IMR-90 (cell line): ENCODE results near the gene KCNMB2. TPM values are rescaled to one million over a fixed set of nuclear protein-coding genes. Genes with fewer than 3 reads are reported as not detected.

Experiments used
- ATAC-seq: fragments of 200-7000 bp; cut with Tn5 transposase; 2 replicates; pipeline ENCODE4 v1.9.1; 2020; ENCODE audit warnings: low read depth, mild to moderate bottlenecking, moderate library complexity
- BruUV-seq: library from RNA; stranded (reverse); fragments of 400-500 nt; replicated peaks from 2 replicates; lab custom pipeline; 2021; lab: Mats Ljungman, UMichigan
- CTCF ChIA-PET: fragments of 300-600 bp; formaldehyde crosslinking; extraction: SDS; loops from one replicate; lab custom pipeline; 2021; ENCODE audit warnings: antibody characterized with exemption; lab: Yijun Ruan, JAX
- POLR2A ChIA-PET: fragments of 300-600 bp; sonication (Branson Sonifier 250); formaldehyde crosslinking; loops from one replicate; lab custom pipeline; 2022; ENCODE audit warnings: antibody characterized with exemption; ENCODE audit not compliant: unreplicated experiment; lab: Charles Lee
- DNase-seq: peaks from one replicate; pipeline ENCODE4 v3.0.0; 2013
- H2AFZ ChIP-seq: replicated peaks from 2 replicates; pipeline ENCODE3; 2013; ENCODE audit warnings: low read length, mild to moderate bottlenecking; ENCODE audit not compliant: poor library complexity
- H2AK5ac ChIP-seq: 2 replicates; pipeline ENCODE4 v1.6.1; 2013; ENCODE audit warnings: low read depth, low read length, inconsistent platforms
- H2AK9ac ChIP-seq: replicated peaks from 2 replicates; pipeline ENCODE3; 2013; ENCODE audit warnings: mild to moderate bottlenecking, low read depth, low read length, moderate library complexity; ENCODE audit not compliant: poor library complexity
- H2BK120ac ChIP-seq: 2 replicates; pipeline ENCODE4 v1.6.1; 2013; ENCODE audit warnings: low read depth, low read length, inconsistent platforms
- H2BK15ac ChIP-seq: 3 replicates; pipeline ENCODE4 v1.6.1; 2013; ENCODE audit warnings: low read depth, low read length, inconsistent platforms
- H2BK20ac ChIP-seq: 2 replicates; pipeline ENCODE4 v1.6.1; 2013; ENCODE audit warnings: low read depth, mild to moderate bottlenecking, inconsistent platforms, low read length, moderate library complexity
- H2BK5ac ChIP-seq: 2 replicates; pipeline ENCODE4 v1.6.1; 2013; ENCODE audit warnings: mild to moderate bottlenecking, low read depth, low read length, inconsistent platforms; ENCODE audit not compliant: poor library complexity, severe bottlenecking
- H3K14ac ChIP-seq: replicated peaks from 2 replicates; pipeline ENCODE4 v1.6.1; 2013; ENCODE audit warnings: low read depth, low read length, inconsistent platforms
- H3K18ac ChIP-seq: 2 replicates; pipeline ENCODE4 v1.6.1; 2013; ENCODE audit warnings: low read depth, low read length, control low read depth
- H3K23ac ChIP-seq: 2 replicates; pipeline ENCODE4 v1.6.1; 2013; ENCODE audit warnings: low read depth, low read length, inconsistent platforms
- H3K27ac ChIP-seq: 2 replicates; pipeline ENCODE4 v1.5.1; 2013; ENCODE audit warnings: mild to moderate bottlenecking, control low read depth, low read length; ENCODE audit not compliant: insufficient read depth
- H3K27me3 ChIP-seq: 2 replicates; pipeline ENCODE4 v1.6.1; 2013; ENCODE audit warnings: low read length; ENCODE audit not compliant: control insufficient read depth, insufficient read depth
- H3K36me3 ChIP-seq: 2 replicates; pipeline ENCODE4 v1.6.1; 2013; ENCODE audit warnings: low read length, mixed read lengths; ENCODE audit not compliant: control insufficient read depth, insufficient read depth
- H3K4ac ChIP-seq: 2 replicates; pipeline ENCODE4 v1.6.1; 2013; ENCODE audit warnings: low read depth, low read length, inconsistent platforms
- H3K4me1 ChIP-seq: 2 replicates; pipeline ENCODE4 v1.6.1; 2013; ENCODE audit warnings: low read length, mixed read lengths; ENCODE audit not compliant: control insufficient read depth, insufficient read depth
- H3K4me2 ChIP-seq: 2 replicates; pipeline ENCODE4 v1.6.1; 2013; ENCODE audit warnings: low read depth, mild to moderate bottlenecking, control low read depth, low read length, moderate library complexity
- H3K4me3 ChIP-seq: 2 replicates; pipeline ENCODE4 v1.5.1; 2013; ENCODE audit warnings: low read depth, mild to moderate bottlenecking, control low read depth, low read length, moderate library complexity; ENCODE audit not compliant: insufficient read depth
- H3K56ac ChIP-seq: 2 replicates; pipeline ENCODE4 v1.6.1; 2013; ENCODE audit warnings: low read length, inconsistent platforms; ENCODE audit not compliant: insufficient read depth; ENCODE audit errors: extremely low read depth
- H3K79me1 ChIP-seq, 2 experiments: 2 replicates each; pipeline ENCODE4 v1.6.1; 2013; ENCODE audit warnings: low read length in 2 of 2, inconsistent platforms in 1 of 2, low read depth in 1 of 2
- H3K9ac ChIP-seq: 2 replicates; pipeline ENCODE4 v1.6.1; 2013; ENCODE audit warnings: low read depth, low read length, control low read depth
- H3K9me1 ChIP-seq: 2 replicates; pipeline ENCODE4 v1.6.1; 2013; ENCODE audit warnings: low read length, inconsistent platforms; ENCODE audit not compliant: insufficient read depth
- H3K9me3 ChIP-seq: 2 replicates; pipeline ENCODE4 v1.6.1; 2013; ENCODE audit warnings: low read length; ENCODE audit not compliant: control insufficient read depth, insufficient read depth
- H4K20me1 ChIP-seq: 2 replicates; pipeline ENCODE4 v1.6.1; 2013; ENCODE audit warnings: low read length, inconsistent platforms; ENCODE audit not compliant: insufficient read depth
- H4K5ac ChIP-seq: 2 replicates; pipeline ENCODE4 v1.6.1; 2013; ENCODE audit warnings: mild to moderate bottlenecking, low read depth, low read length, control low read depth
- H4K8ac ChIP-seq, 2 experiments: 2 replicates each; pipeline ENCODE4 v1.6.1; 2013; ENCODE audit warnings: low read depth in 2 of 2, low read length in 2 of 2, control low read depth in 1 of 2, inconsistent platforms in 1 of 2
- H4K91ac ChIP-seq: 2 replicates; pipeline ENCODE4 v1.6.1; 2013; ENCODE audit warnings: low read depth, low read length, inconsistent platforms; ENCODE audit not compliant: insufficient read depth
- BHLHE40 ChIP-seq: fragments of 150-350 bp; IDR thresholded peaks from 2 replicates; pipeline ENCODE4 v1.6.1; 2016; ENCODE audit warnings: mild to moderate bottlenecking, low read depth, low read length
- CEBPB ChIP-seq: IDR thresholded peaks from 2 replicates; pipeline ENCODE4 v1.6.1; 2012; ENCODE audit warnings: low read depth, low read length, improper control_type of control experiment
- CHD1 ChIP-seq: IDR thresholded peaks from 2 replicates; pipeline ENCODE4 v1.6.1; 2012; ENCODE audit warnings: low read depth, low read length, improper control_type of control experiment
- FOS ChIP-seq: fragments of 150-350 bp; IDR thresholded peaks from 2 replicates; pipeline ENCODE4 v1.6.1; 2016; ENCODE audit warnings: low read depth, low read length
- MAFK ChIP-seq: IDR thresholded peaks from 2 replicates; pipeline ENCODE4 v1.6.1; 2012; ENCODE audit warnings: low read depth, low read length, improper control_type of control experiment
- MAZ ChIP-seq: IDR thresholded peaks from 2 replicates; pipeline ENCODE4 v1.6.1; 2012; ENCODE audit warnings: low read depth, mild to moderate bottlenecking, low read length, improper control_type of control experiment, moderate library complexity, borderline replicate concordance
- MXI1 ChIP-seq: IDR thresholded peaks from 2 replicates; pipeline ENCODE4 v1.6.1; 2012; ENCODE audit warnings: low read depth, mild to moderate bottlenecking, low read length, moderate library complexity, borderline replicate concordance
- NFE2L2 ChIP-seq: fragments of 150-350 bp; IDR thresholded peaks from 2 replicates; pipeline ENCODE4 v1.6.1; 2016; ENCODE audit warnings: low read depth, mild to moderate bottlenecking, low read length
- POLR2A ChIP-seq: IDR thresholded peaks from 2 replicates; pipeline ENCODE4 v1.6.1; 2012; ENCODE audit warnings: mild to moderate bottlenecking, low read depth, low read length
- RAD21 ChIP-seq: IDR thresholded peaks from 2 replicates; pipeline ENCODE4 v1.6.1; 2012; ENCODE audit warnings: low read length, improper control_type of control experiment
- RCOR1 ChIP-seq: IDR thresholded peaks from 2 replicates; pipeline ENCODE4 v1.6.1; 2012; ENCODE audit warnings: mild to moderate bottlenecking, low read length, improper control_type of control experiment; ENCODE audit not compliant: insufficient replicate concordance
- RFX5 ChIP-seq: IDR thresholded peaks from 2 replicates; pipeline ENCODE4 v1.8.0; 2012; ENCODE audit warnings: low read depth, mild to moderate bottlenecking, low read length, moderate library complexity
- SMC3 ChIP-seq: fragments of 150-350 bp; IDR thresholded peaks from 2 replicates; pipeline ENCODE4 v1.6.1; 2016; ENCODE audit warnings: low read depth, mild to moderate bottlenecking, antibody characterized with exemption, low read length, moderate library complexity
- WGBS, 2 experiments: methylation state at CpG; one replicate each; pipeline versions ENCODE4 v1.1.5 to v1.1.7; 2013; ENCODE audit warnings: missing lambda C conversion rate in 2 of 2; ENCODE audit not compliant: insufficient read length in 1 of 2; ENCODE audit errors: extremely low coverage in 2 of 2; 5-methylcytosine and 5-hydroxymethylcytosine counted together
- dilution Hi-C: fragments of 300-500 bp; cut with HindIII; formaldehyde crosslinking; loops from one replicate; pipeline ENCODE4 v1.14.3; 2018; ENCODE audit warnings: low sequenced_read_pairs; ENCODE audit not compliant: unreplicated experiment
- in situ Hi-C: fragments of 300-500 bp; cut with MboI; formaldehyde crosslinking; loops from 3 replicates; pipeline ENCODE4 v1.14.3; 2019; ENCODE audit warnings: low sequenced_read_pairs, inconsistent platforms, mixed read lengths
- intact Hi-C: fragments of 100-400 bp; cut with micrococcal nuclease; formaldehyde crosslinking; loops from 2 replicates; pipeline ENCODE4 v1.10.0; 2022
- polyA plus RNA-seq, 3 experiments: library from polyadenylated mRNA; depleted of rRNA; stranded (reverse); fragments of >200 nt; gene quantifications; 2 replicates each; pipeline ENCODE4 v1.2.3, GENCODE V29; 2012; ENCODE audit warnings: low replicate concordance in 1 of 3
- total RNA-seq: library from RNA; depleted of rRNA; stranded (reverse); fragments of >200 nt; gene quantifications from 2 replicates; pipeline ENCODE4 v1.2.3, GENCODE V29; 2012
- TF ChIP-seq, protein P1 (sequence below): fragments of 150-350 bp; IDR thresholded peaks from 2 replicates; pipeline ENCODE4 v1.6.1; 2017; ENCODE audit warnings: mild to moderate bottlenecking, antibody characterized with exemption, low read length, low read depth
- TF ChIP-seq, protein P2 (sequence below): conservative IDR thresholded peaks from 2 replicates; pipeline ENCODE4 v1.5.1; 2012; ENCODE audit warnings: mild to moderate bottlenecking, low read depth, low read length, improper control_type of control experiment
- TF ChIP-seq, protein P3 (sequence below): fragments of 150-350 bp; IDR thresholded peaks from 2 replicates; pipeline ENCODE4 v1.6.1; 2016; ENCODE audit warnings: low read depth, mild to moderate bottlenecking, low read length, moderate library complexity, borderline replicate concordance

The KCNMB2 gene
- total and polyA plus RNA-seq, 2 of the 4 experiments (the other 2 are of a cell fraction): not detected

DNA sequence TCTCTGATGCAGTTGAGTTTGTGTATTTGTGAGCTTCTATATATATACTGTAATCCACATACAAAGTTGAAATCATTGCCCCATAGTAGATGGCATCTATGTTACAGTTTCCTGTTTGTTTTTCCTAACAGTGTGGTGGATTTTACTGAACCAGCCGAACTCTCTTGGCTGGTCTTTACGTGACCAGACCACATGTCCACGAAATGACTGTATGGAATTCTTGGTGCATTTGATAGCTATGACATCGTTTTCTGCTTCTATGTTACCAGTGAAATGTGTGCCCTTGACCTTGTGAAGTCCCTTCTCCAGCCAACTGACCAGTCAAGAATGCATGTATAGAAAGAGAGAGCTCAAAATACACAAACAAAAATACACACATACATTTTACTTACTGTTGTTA is 1.8 kb downstream of the KCNMB2 start:
- H2AK9ac ChIP-seq: no peak overlapping the region
- H2BK20ac ChIP-seq: no peak overlapping the region
- no peak overlapping the region for H3K14ac ChIP-seq
- H3K4me3 ChIP-seq: no peak overlapping the region
- no peak overlapping the region for H3K56ac ChIP-seq
- no peak overlapping the region for H3K4me2 ChIP-seq
- no TSS peak for BruUV-seq
- H4K5ac ChIP-seq: no peak overlapping the region
- H2AK5ac ChIP-seq: no peak overlapping the region
- H3K18ac ChIP-seq: no peak overlapping the region
- no peaks in the 10 kb centered on the region for H3K9me3 ChIP-seq
- no peak overlapping the region for H3K23ac ChIP-seq
- ATAC-seq (no peak), DNase-seq (no peak)
- H3K27me3 ChIP-seq: peaks cover 9% of the 10 kb centered on the region
- TF ChIP-seq BHLHE40 (no peak), RAD21 (no peak), RCOR1 (no peak), CEBPB (no peak), RFX5 (no peak), SMC3 (no peak), CHD1 (no peak), FOS (no peak), POLR2A (no peak), NFE2L2 (no peak), MAFK (no peak), MXI1 (no peak), MAZ (no peak)
- TF ChIP-seq, protein P1, sequence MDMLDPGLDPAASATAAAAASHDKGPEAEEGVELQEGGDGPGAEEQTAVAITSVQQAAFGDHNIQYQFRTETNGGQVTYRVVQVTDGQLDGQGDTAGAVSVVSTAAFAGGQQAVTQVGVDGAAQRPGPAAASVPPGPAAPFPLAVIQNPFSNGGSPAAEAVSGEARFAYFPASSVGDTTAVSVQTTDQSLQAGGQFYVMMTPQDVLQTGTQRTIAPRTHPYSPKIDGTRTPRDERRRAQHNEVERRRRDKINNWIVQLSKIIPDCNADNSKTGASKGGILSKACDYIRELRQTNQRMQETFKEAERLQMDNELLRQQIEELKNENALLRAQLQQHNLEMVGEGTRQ: no peak
- TF ChIP-seq, protein P2, sequence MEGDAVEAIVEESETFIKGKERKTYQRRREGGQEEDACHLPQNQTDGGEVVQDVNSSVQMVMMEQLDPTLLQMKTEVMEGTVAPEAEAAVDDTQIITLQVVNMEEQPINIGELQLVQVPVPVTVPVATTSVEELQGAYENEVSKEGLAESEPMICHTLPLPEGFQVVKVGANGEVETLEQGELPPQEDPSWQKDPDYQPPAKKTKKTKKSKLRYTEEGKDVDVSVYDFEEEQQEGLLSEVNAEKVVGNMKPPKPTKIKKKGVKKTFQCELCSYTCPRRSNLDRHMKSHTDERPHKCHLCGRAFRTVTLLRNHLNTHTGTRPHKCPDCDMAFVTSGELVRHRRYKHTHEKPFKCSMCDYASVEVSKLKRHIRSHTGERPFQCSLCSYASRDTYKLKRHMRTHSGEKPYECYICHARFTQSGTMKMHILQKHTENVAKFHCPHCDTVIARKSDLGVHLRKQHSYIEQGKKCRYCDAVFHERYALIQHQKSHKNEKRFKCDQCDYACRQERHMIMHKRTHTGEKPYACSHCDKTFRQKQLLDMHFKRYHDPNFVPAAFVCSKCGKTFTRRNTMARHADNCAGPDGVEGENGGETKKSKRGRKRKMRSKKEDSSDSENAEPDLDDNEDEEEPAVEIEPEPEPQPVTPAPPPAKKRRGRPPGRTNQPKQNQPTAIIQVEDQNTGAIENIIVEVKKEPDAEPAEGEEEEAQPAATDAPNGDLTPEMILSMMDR: no peak
- TF ChIP-seq, protein P3, sequence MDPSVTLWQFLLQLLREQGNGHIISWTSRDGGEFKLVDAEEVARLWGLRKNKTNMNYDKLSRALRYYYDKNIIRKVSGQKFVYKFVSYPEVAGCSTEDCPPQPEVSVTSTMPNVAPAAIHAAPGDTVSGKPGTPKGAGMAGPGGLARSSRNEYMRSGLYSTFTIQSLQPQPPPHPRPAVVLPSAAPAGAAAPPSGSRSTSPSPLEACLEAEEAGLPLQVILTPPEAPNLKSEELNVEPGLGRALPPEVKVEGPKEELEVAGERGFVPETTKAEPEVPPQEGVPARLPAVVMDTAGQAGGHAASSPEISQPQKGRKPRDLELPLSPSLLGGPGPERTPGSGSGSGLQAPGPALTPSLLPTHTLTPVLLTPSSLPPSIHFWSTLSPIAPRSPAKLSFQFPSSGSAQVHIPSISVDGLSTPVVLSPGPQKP: no peak
- no peak overlapping the region for H3K9ac ChIP-seq
- H3K4me1 ChIP-seq: no peaks in the 10 kb centered on the region
- no peak overlapping the region for H4K91ac ChIP-seq
- no peak overlapping the region for H3K4ac ChIP-seq
- no peak overlapping the region for H2BK120ac ChIP-seq
- no peaks in the 10 kb centered on the region for H3K9me1 ChIP-seq
- CTCF ChIA-PET: no interaction called here
- no peak overlapping the region for H4K8ac ChIP-seq
- H2BK5ac ChIP-seq: no peak overlapping the region
- H4K20me1 ChIP-seq: no peaks in the 10 kb centered on the region
- H3K79me1 ChIP-seq: no peaks in the 10 kb centered on the region
- POLR2A ChIA-PET: no interaction called here
- dilution Hi-C loops (no loop called here), in situ Hi-C loops (no loop called here), intact Hi-C loops (no loop called here)
- no CpG with 5 or more reads among the region's 4 CpGs for WGBS, 2 experiments
- no peak overlapping the region for H2AFZ ChIP-seq
- H3K27ac ChIP-seq: no peak overlapping the region
- H3K36me3 ChIP-seq: no peaks in the 10 kb centered on the region
- H2BK15ac ChIP-seq: no peak overlapping the region
